Trophoblast cell (in vitro differentiated cells and primary cell): Measurements from ENCODE around the gene PAK5.

Experiments
- DNase-seq, 2 donors: peaks; one replicate each; pipeline ENCODE4 v3.0.0-alpha.2; 2016
- H2AFZ ChIP-seq: 2 replicates; pipeline ENCODE4 v1.6.1; 2013; ENCODE audit warnings: low read length, moderate library complexity, mild to moderate bottlenecking; ENCODE audit not compliant: insufficient read depth, poor library complexity
- H2AK5ac ChIP-seq: 2 replicates; pipeline ENCODE4 v1.6.1; 2013; ENCODE audit warnings: mild to moderate bottlenecking, low read length
- H2BK120ac ChIP-seq: 2 replicates; pipeline ENCODE4 v1.6.1; 2013; ENCODE audit warnings: low read length, mild to moderate bottlenecking, moderate library complexity; ENCODE audit not compliant: insufficient read depth, poor library complexity
- H2BK12ac ChIP-seq: 2 replicates; pipeline ENCODE4 v1.6.1; 2013; ENCODE audit warnings: mild to moderate bottlenecking, low read length, moderate library complexity
- H2BK5ac ChIP-seq: 2 replicates; pipeline ENCODE4 v1.6.1; 2013; ENCODE audit warnings: low read length, low read depth, moderate library complexity, mild to moderate bottlenecking; ENCODE audit not compliant: poor library complexity
- H3K14ac ChIP-seq: 2 replicates; pipeline ENCODE4 v1.6.1; 2013; ENCODE audit warnings: mild to moderate bottlenecking, low read length
- H3K18ac ChIP-seq: 2 replicates; pipeline ENCODE4 v1.6.1; 2013; ENCODE audit warnings: mild to moderate bottlenecking, low read length
- H3K23ac ChIP-seq: 2 replicates; pipeline ENCODE4 v1.6.1; 2013; ENCODE audit warnings: low read length
- H3K27ac ChIP-seq: 2 replicates; pipeline ENCODE4 v1.5.1; 2013; ENCODE audit warnings: low read depth, mild to moderate bottlenecking, inconsistent platforms, low read length, moderate library complexity
- H3K27me3 ChIP-seq: 2 replicates; pipeline ENCODE4 v1.6.1; 2013; ENCODE audit warnings: inconsistent platforms, mild to moderate bottlenecking, low read length, moderate library complexity; ENCODE audit not compliant: insufficient read depth
- H3K36me3 ChIP-seq, 2 experiments: 1 replicate in 1 of 2; 2 replicates in 1 of 2; pipeline ENCODE4 v1.6.1; 2013; ENCODE audit warnings: low read length in 2 of 2, mild to moderate bottlenecking in 2 of 2, moderate library complexity in 1 of 2; ENCODE audit not compliant: insufficient read depth in 2 of 2, control insufficient read depth in 1 of 2
- H3K4ac ChIP-seq: 2 replicates; pipeline ENCODE4 v1.6.1; 2013; ENCODE audit warnings: low read depth, mild to moderate bottlenecking, low read length, moderate library complexity
- H3K4me1 ChIP-seq, 2 experiments: 1 replicate in 1 of 2; 2 replicates in 1 of 2; pipeline ENCODE4 v1.6.1; 2013; ENCODE audit warnings: low read length in 2 of 2, mild to moderate bottlenecking in 2 of 2, moderate library complexity in 1 of 2; ENCODE audit not compliant: insufficient read depth in 2 of 2, control insufficient read depth in 1 of 2
- H3K4me2 ChIP-seq: 2 replicates; pipeline ENCODE4 v1.6.1; 2013; ENCODE audit warnings: inconsistent platforms, mild to moderate bottlenecking, low read length, moderate library complexity
- H3K4me3 ChIP-seq: 2 replicates; pipeline ENCODE4 v1.5.1; 2013; ENCODE audit warnings: mild to moderate bottlenecking, low read depth, low read length, inconsistent platforms
- H3K79me1 ChIP-seq: one replicate; pipeline ENCODE4 v1.6.1; 2013; ENCODE audit warnings: low read length
- H3K79me2 ChIP-seq: 2 replicates; pipeline ENCODE4 v1.6.1; 2013; ENCODE audit warnings: low read length, mild to moderate bottlenecking; ENCODE audit not compliant: control insufficient read depth, insufficient read depth, poor library complexity
- H3K9ac ChIP-seq: 2 replicates; pipeline ENCODE4 v1.6.1; 2013; ENCODE audit warnings: mild to moderate bottlenecking, low read length
- H3K9me3 ChIP-seq: 2 replicates; pipeline ENCODE4 v1.6.1; 2013; ENCODE audit warnings: low read depth, mild to moderate bottlenecking, control low read depth, inconsistent platforms, low read length; ENCODE audit not compliant: insufficient read depth
- H4K12ac ChIP-seq: 2 replicates; pipeline ENCODE4 v1.6.1; 2013; ENCODE audit warnings: low read depth, mild to moderate bottlenecking, low read length, moderate library complexity
- H4K8ac ChIP-seq: 2 replicates; pipeline ENCODE4 v1.6.1; 2013; ENCODE audit warnings: low read depth, mild to moderate bottlenecking, low read length, moderate library complexity
- H4K91ac ChIP-seq: one replicate; pipeline ENCODE4 v1.6.1; 2013; ENCODE audit warnings: low read depth, mild to moderate bottlenecking, low read length, moderate library complexity
- WGBS: extraction: QIAGEN DNeasy Blood & Tissue Kit; methylation state at CpG from one replicate; pipeline ENCODE4 v1.1.7; 2013; ENCODE audit warnings: missing lambda C conversion rate; ENCODE audit not compliant: insufficient read length, insufficient coverage; ENCODE audit errors: extremely low coverage; 5-methylcytosine and 5-hydroxymethylcytosine counted together

PAK5 gene

GRCh38 chr20:9520086-9520485 lies 318.8 kb downstream of the PAK5 start:
- H3K79me2 ChIP-seq: no peaks in the 10 kb centered on the region
- H2AK5ac ChIP-seq: no peak overlapping the region
- no peak overlapping the region for H2BK5ac ChIP-seq
- no peak overlapping the region for H2BK120ac ChIP-seq
- H3K79me1 ChIP-seq: no peaks in the 10 kb centered on the region
- no peak overlapping the region for H3K4ac ChIP-seq
- peaks cover 33% of the 10 kb centered on the region for H3K27me3 ChIP-seq
- H3K18ac ChIP-seq: no peak overlapping the region
- H3K4me1 ChIP-seq: peaks cover 11% of the 10 kb centered on the region in 2 experiments
- no peak overlapping the region for H4K12ac ChIP-seq
- no peak overlapping the region for H2BK12ac ChIP-seq
- WGBS: no CpG with 5 or more reads among the region's 4 CpGs
- no peak overlapping the region for H4K8ac ChIP-seq
- H3K4me3 ChIP-seq: no peak overlapping the region
- H3K36me3 ChIP-seq: no peaks in the 10 kb centered on the region
- no peak overlapping the region for H3K27ac ChIP-seq
- H3K9me3 ChIP-seq: peaks cover 2% of the 10 kb centered on the region
- no peak for DNase-seq
- no peak overlapping the region for H3K23ac ChIP-seq
- H3K14ac ChIP-seq: no peak overlapping the region
- H2AFZ ChIP-seq: no peak overlapping the region
- H3K4me2 ChIP-seq: no peak overlapping the region
- H4K91ac ChIP-seq: no peak overlapping the region
- H3K9ac ChIP-seq: no peak overlapping the region

- peaks cover 11% of the 10 kb centered on the region in 2 experiments for H3K4me1 ChIP-seq
- DNase-seq: no peak
- no peak overlapping the region for H2AFZ ChIP-seq
- no CpG with 5 or more reads among the region's 8 CpGs for WGBS
- no peak overlapping the region for H3K23ac ChIP-seq
- no peak overlapping the region for H2AK5ac ChIP-seq
- no peak overlapping the region for H3K14ac ChIP-seq
- no peak overlapping the region for H2BK120ac ChIP-seq
- no peak overlapping the region for H4K12ac ChIP-seq
- H3K9ac ChIP-seq: no peak overlapping the region
- H3K18ac ChIP-seq: no peak overlapping the region
- no peak overlapping the region for H3K27ac ChIP-seq
- H3K36me3 ChIP-seq: no peaks in the 10 kb centered on the region
- H3K79me2 ChIP-seq: no peaks in the 10 kb centered on the region
- H4K8ac ChIP-seq: no peak overlapping the region
- no peaks in the 10 kb centered on the region for H3K79me1 ChIP-seq
- H3K4me3 ChIP-seq: no peak overlapping the region
- H3K4me2 ChIP-seq: no peak overlapping the region
- no peak overlapping the region for H2BK5ac ChIP-seq
- H3K27me3 ChIP-seq: peaks cover 40% of the 10 kb centered on the region
- H4K91ac ChIP-seq: no peak overlapping the region
- H3K4ac ChIP-seq: no peak overlapping the region
- H2BK12ac ChIP-seq: no peak overlapping the region
- H3K9me3 ChIP-seq: peaks cover 2% of the 10 kb centered on the region
Measured at GRCh38 chr20:9518576-9519175, 320.2 kb downstream of the PAK5 start.

- no peaks in the 10 kb centered on the region for H3K79me1 ChIP-seq
- no peak overlapping the region for H3K9ac ChIP-seq
- H3K9me3 ChIP-seq: peaks cover 2% of the 10 kb centered on the region
- H3K18ac ChIP-seq: no peak overlapping the region
- no CpG with 5 or more reads among the region's 8 CpGs for WGBS
- no peak overlapping the region for H2AK5ac ChIP-seq
- H3K4me1 ChIP-seq: peaks cover 11% of the 10 kb centered on the region in 2 experiments
- no peak overlapping the region for H2AFZ ChIP-seq
- no peak overlapping the region for H4K91ac ChIP-seq
- H3K23ac ChIP-seq: no peak overlapping the region
- no peak overlapping the region for H4K8ac ChIP-seq
- H4K12ac ChIP-seq: no peak overlapping the region
- H3K4me2 ChIP-seq: no peak overlapping the region
- no peaks in the 10 kb centered on the region for H3K79me2 ChIP-seq
- no peak overlapping the region for H2BK12ac ChIP-seq
- no peak overlapping the region for H3K4ac ChIP-seq
- peaks cover 40% of the 10 kb centered on the region for H3K27me3 ChIP-seq
- H3K14ac ChIP-seq: no peak overlapping the region
- H3K4me3 ChIP-seq: no peak overlapping the region
- no peak overlapping the region for H3K27ac ChIP-seq
- H2BK120ac ChIP-seq: no peak overlapping the region
- no peak overlapping the region for H2BK5ac ChIP-seq
- DNase-seq: no peak
- no peaks in the 10 kb centered on the region for H3K36me3 ChIP-seq
Measured at GRCh38 chr20:9517297-9518162, 321.3 kb downstream of the PAK5 start.

- H3K4me2 ChIP-seq: peak overlapping the region; percentile 53
- H3K36me3 ChIP-seq: no peaks in the 10 kb centered on the region
- H3K4ac ChIP-seq: no peak overlapping the region
- peak overlapping the region; percentile 6 for H3K4me3 ChIP-seq
- H3K79me2 ChIP-seq: no peaks in the 10 kb centered on the region
- H2AK5ac ChIP-seq: no peak overlapping the region
- no peak overlapping the region for H4K12ac ChIP-seq
- no peak overlapping the region for H3K23ac ChIP-seq
- no peak overlapping the region for H2AFZ ChIP-seq
- no peak overlapping the region for H3K18ac ChIP-seq
- no peak overlapping the region for H2BK120ac ChIP-seq
- no peak overlapping the region for H4K91ac ChIP-seq
- H3K9me3 ChIP-seq: peaks cover 2% of the 10 kb centered on the region
- DNase-seq: no peak
- WGBS: no CpG with 5 or more reads among the region's 28 CpGs
- peaks cover 11% of the 10 kb centered on the region in 2 experiments for H3K4me1 ChIP-seq
- H3K27ac ChIP-seq: no peak overlapping the region
- H3K9ac ChIP-seq: no peak overlapping the region
- H3K79me1 ChIP-seq: no peaks in the 10 kb centered on the region
- peaks cover 40% of the 10 kb centered on the region for H3K27me3 ChIP-seq
- no peak overlapping the region for H2BK12ac ChIP-seq
- no peak overlapping the region for H3K14ac ChIP-seq
- H4K8ac ChIP-seq: no peak overlapping the region
- H2BK5ac ChIP-seq: no peak overlapping the region
Measured at GRCh38 chr20:9516234-9516871, 322.5 kb downstream of the PAK5 start.
